Astrocyte (in vitro differentiated cells and primary cell): ENCODE results near the gene STOML1. TPM values are rescaled to one million over a fixed set of nuclear protein-coding genes. Genes with fewer than 3 reads are reported as not detected.
A peak's percentile ranks its signal among the peaks of the same experiment; 100 is the strongest.

Experiments
- DNase-seq: peaks from one replicate; pipeline ENCODE4 v3.0.0-alpha.2; 2010; ENCODE audit warnings: low read depth
- FAIRE-seq: peaks from 2 replicates; lab custom pipeline; 2011; peaks lifted over from hg19 to GRCh38; lab: Jason Lieb, UNC
- H2AFZ ChIP-seq: 2 replicates; pipeline ENCODE4 v1.6.0; 2012; ENCODE audit warnings: low read depth, low read length, inconsistent platforms
- H3K27ac ChIP-seq: 2 replicates; pipeline ENCODE4 v1.5.1; 2011; ENCODE audit warnings: low read depth, low read length, inconsistent platforms
- H3K27me3 ChIP-seq: 2 replicates; pipeline ENCODE4 v1.6.0; 2011; ENCODE audit warnings: low read length, inconsistent platforms; ENCODE audit not compliant: insufficient read depth
- H3K36me3 ChIP-seq: 2 replicates; pipeline ENCODE4 v1.5.1; 2011; ENCODE audit warnings: low read length, inconsistent platforms; ENCODE audit not compliant: insufficient read depth
- H3K4me1 ChIP-seq: 2 replicates; pipeline ENCODE4 v1.5.1; 2011; ENCODE audit warnings: low read length, inconsistent platforms; ENCODE audit not compliant: insufficient read depth
- H3K4me2 ChIP-seq: 2 replicates; pipeline ENCODE4 v1.6.0; 2012; ENCODE audit warnings: low read length, inconsistent platforms
- H3K4me3 ChIP-seq: 2 replicates; pipeline ENCODE4 v1.5.1; 2011; ENCODE audit warnings: low read depth, mild to moderate bottlenecking, low read length, inconsistent platforms; ENCODE audit not compliant: insufficient read depth
- H3K79me2 ChIP-seq: 2 replicates; pipeline ENCODE4 v1.6.0; 2012; ENCODE audit warnings: mild to moderate bottlenecking, low read length, inconsistent platforms; ENCODE audit not compliant: insufficient read depth
- H3K9ac ChIP-seq: 2 replicates; pipeline ENCODE4 v1.6.0; 2012; ENCODE audit warnings: mild to moderate bottlenecking, low read length, inconsistent platforms
- H3K9me3 ChIP-seq: 2 replicates; pipeline ENCODE4 v1.5.1; 2012; ENCODE audit warnings: low read depth, mild to moderate bottlenecking, low read length, inconsistent platforms; ENCODE audit not compliant: insufficient read depth
- H4K20me1 ChIP-seq: 2 replicates; pipeline ENCODE4 v1.6.0; 2012; ENCODE audit warnings: low read length, inconsistent platforms; ENCODE audit not compliant: insufficient read depth
- H3K27ac Mint-ChIP-seq: one replicate; pipeline ENCODE4 v1.8.0; 2021; ENCODE audit warnings: mild to moderate bottlenecking, mixed read lengths; ENCODE audit not compliant: unreplicated experiment
- H3K27me3 Mint-ChIP-seq: one replicate; pipeline ENCODE4 v1.8.0; 2021; ENCODE audit warnings: low read depth, mixed read lengths; ENCODE audit not compliant: unreplicated experiment
- H3K36me3 Mint-ChIP-seq: one replicate; pipeline ENCODE4 v1.8.0; 2021; ENCODE audit warnings: low read depth, mixed read lengths; ENCODE audit not compliant: unreplicated experiment
- H3K4me1 Mint-ChIP-seq: one replicate; pipeline ENCODE4 v1.8.0; 2021; ENCODE audit warnings: low read depth, mixed read lengths; ENCODE audit not compliant: unreplicated experiment
- H3K4me3 Mint-ChIP-seq: one replicate; pipeline ENCODE4 v1.8.0; 2021; ENCODE audit warnings: mild to moderate bottlenecking, moderate library complexity, mixed read lengths; ENCODE audit not compliant: unreplicated experiment
- H3K9me3 Mint-ChIP-seq: one replicate; pipeline ENCODE4 v1.8.0; 2021; ENCODE audit warnings: mild to moderate bottlenecking, mixed read lengths; ENCODE audit not compliant: unreplicated experiment
- CTCF ChIP-seq: IDR thresholded peaks from 2 replicates; pipeline ENCODE4 v1.5.1; 2011; ENCODE audit warnings: low read depth, mild to moderate bottlenecking, inconsistent platforms, low read length, moderate library complexity; ENCODE audit not compliant: insufficient read depth
- EZH2 ChIP-seq: IDR thresholded peaks from 2 replicates; pipeline ENCODE4 v1.6.1; 2012; ENCODE audit warnings: mild to moderate bottlenecking, low read length, inconsistent platforms; ENCODE audit not compliant: insufficient read depth
- total RNA-seq: library from RNA; stranded (reverse); gene quantifications from 2 replicates; pipeline ENCODE4 v1.2.1, GENCODE V29; 2021

The STOML1 gene
- total RNA-seq, 1 donor from 2014 or later = 12.4 TPM

GRCh38 chr15:73994413-73994883, 2.4 kb upstream of the STOML1 start, which contains the start of gene PML:
TSS of gene PML (plus strand) at chr15:73994716. CDS start at chr15:73994813, 97 bp downstream.
- H3K36me3 Mint-ChIP-seq = peaks cover 6% of the 10 kb centered on the region
- peak within 1 kb of the TSS; percentile 92 for H3K4me2 ChIP-seq
- H3K79me2 ChIP-seq = peaks cover 60% of the 10 kb centered on the region
- no peak for TF ChIP-seq EZH2
- no peak for TF ChIP-seq CTCF
- peak within 1 kb of the TSS; percentile 67 for H3K27ac ChIP-seq
- H3K27me3 ChIP-seq = no peaks in the 10 kb centered on the region
- H3K4me3 Mint-ChIP-seq = peak within 1 kb of the TSS; percentile 94
- peak within 1 kb of the TSS; percentile 90 for H3K4me3 ChIP-seq
- peak within 1 kb of the TSS; percentile 90 for H3K27ac Mint-ChIP-seq
- FAIRE-seq (no peak), DNase-seq (peak; percentile 88)
- peaks cover 36% of the 10 kb centered on the region for H3K4me1 ChIP-seq
- H3K27me3 Mint-ChIP-seq = no peaks in the 10 kb centered on the region
- peaks cover 33% of the 10 kb centered on the region for H3K4me1 Mint-ChIP-seq
- peak within 1 kb of the TSS; percentile 85 for H2AFZ ChIP-seq
- H3K9me3 Mint-ChIP-seq = no peaks in the 10 kb centered on the region
- H3K9me3 ChIP-seq = no peaks in the 10 kb centered on the region
- peaks cover 8% of the 10 kb centered on the region for H3K36me3 ChIP-seq
- H4K20me1 ChIP-seq = peaks cover 27% of the 10 kb centered on the region
- peak within 1 kb of the TSS; percentile 92 for H3K9ac ChIP-seq

GRCh38 chr15:73993211-73993994, 1.3 kb upstream of the STOML1 start:
- no peak overlapping the region for H3K27ac ChIP-seq
- H3K79me2 ChIP-seq = peaks cover 50% of the 10 kb centered on the region
- Mint-ChIP-seq H3K27me3 (no peaks in the 10 kb centered on the region), H3K9me3 (no peaks in the 10 kb centered on the region), H3K4me3 (peak overlapping the region; percentile 94), H3K36me3 (peaks cover 6% of the 10 kb centered on the region), H3K4me1 (peaks cover 35% of the 10 kb centered on the region), H3K27ac (peak overlapping the region; percentile 3)
- H3K36me3 ChIP-seq = peaks cover 2% of the 10 kb centered on the region
- no peak for FAIRE-seq
- H3K9ac ChIP-seq = no peak overlapping the region
- H3K9me3 ChIP-seq = no peaks in the 10 kb centered on the region
- no peak for DNase-seq
- TF ChIP-seq CTCF = no peak
- no peak for TF ChIP-seq EZH2
- peaks cover 46% of the 10 kb centered on the region for H3K4me1 ChIP-seq
- no peaks in the 10 kb centered on the region for H3K27me3 ChIP-seq
- no peak overlapping the region for H2AFZ ChIP-seq
- H3K4me2 ChIP-seq = peak overlapping the region; percentile 92
- H4K20me1 ChIP-seq = peaks cover 19% of the 10 kb centered on the region
- peak overlapping the region; percentile 90 for H3K4me3 ChIP-seq

- Histone ChIP-seq H3K79me2 (peaks cover 41% of the 10 kb centered on the region), H3K36me3 (no peaks in the 10 kb centered on the region), H4K20me1 (peaks cover 11% of the 10 kb centered on the region), H3K9ac (peak overlapping the region; percentile 43), H3K27me3 (no peaks in the 10 kb centered on the region), H3K27ac (no peak overlapping the region), H3K4me2 (peak overlapping the region; percentile 92), H3K9me3 (no peaks in the 10 kb centered on the region), H2AFZ (peak overlapping the region; percentile 82), H3K4me3 (peak overlapping the region; percentile 26), H3K4me1 (peaks cover 55% of the 10 kb centered on the region)
- no peak for FAIRE-seq
- Mint-ChIP-seq H3K4me3 (peak overlapping the region; percentile 73), H3K36me3 (peaks cover 6% of the 10 kb centered on the region), H3K4me1 (peaks cover 41% of the 10 kb centered on the region), H3K9me3 (no peaks in the 10 kb centered on the region), H3K27me3 (no peaks in the 10 kb centered on the region), H3K27ac (peak overlapping the region; percentile 7)
- no peak for TF ChIP-seq EZH2
- no peak for TF ChIP-seq CTCF
- DNase-seq = no peak
These were observed 451 bp upstream of the STOML1 start for GRCh38 chr15:73992594-73992898.
